ENCODE data around the gene PLSCR5.

Gene PLSCR5

GRCh38 chr3:146585156-146585555 lies 20.0 kb downstream of the PLSCR5 start:
- DNase-seq (ENCODE audit: low read depth): no peak

GRCh38 chr3:146581951-146582467 lies 23.1 kb downstream of the PLSCR5 start:
- no peak for DNase-seq (ENCODE audit: low read depth)

- no peak for DNase-seq (ENCODE audit: low read depth)
Measured at GRCh38 chr3:146581080-146581601, 24.0 kb downstream of the PLSCR5 start.

- no peak for DNase-seq (ENCODE audit: low read depth)
Measured at GRCh38 chr3:146577662-146578061, 27.5 kb downstream of the PLSCR5 start.

- DNase-seq (ENCODE audit: low read depth): no peak
Measured at GRCh38 chr3:146575636-146576035, 29.5 kb downstream of the PLSCR5 start.

DNA sequence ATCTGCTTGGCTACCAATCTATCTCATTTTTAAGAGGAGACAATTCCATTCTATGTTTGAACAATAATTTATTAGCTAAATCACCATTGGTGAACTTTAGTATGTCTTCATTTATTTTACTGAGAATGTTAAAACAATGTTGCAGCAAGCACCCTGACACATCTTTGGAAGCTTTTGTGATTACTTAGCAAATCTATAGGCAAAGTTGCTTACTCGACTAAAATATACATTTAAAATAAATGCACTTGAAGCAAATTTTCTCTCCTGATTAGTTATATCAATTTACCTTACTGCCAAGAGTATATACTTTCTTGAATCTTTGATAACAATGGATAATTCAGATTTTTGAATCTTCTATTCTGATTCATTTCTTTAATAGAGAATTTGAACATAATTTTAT lies 31.0 kb downstream of the PLSCR5 start:
- DNase-seq (ENCODE audit: low read depth): no peak

DNA sequence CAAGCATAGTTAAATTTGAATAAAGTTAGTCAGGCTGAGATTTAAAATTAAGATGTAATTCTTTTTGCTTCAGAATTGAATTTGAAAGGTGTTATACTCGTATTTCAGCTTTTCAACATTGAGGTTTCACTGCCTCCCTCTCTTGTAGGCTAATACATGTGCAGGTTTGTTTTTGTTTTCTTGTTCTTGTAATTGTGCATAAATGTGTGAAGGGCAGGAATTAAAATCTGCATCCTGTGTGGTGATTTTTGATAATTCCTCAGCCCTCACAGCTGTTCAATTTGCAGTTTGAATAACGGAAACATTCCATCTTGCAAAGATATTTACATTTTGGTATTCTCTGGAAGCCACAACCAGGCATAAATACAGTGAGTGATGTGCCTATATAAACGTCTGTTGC lies 35.8 kb downstream of the PLSCR5 start:
- DNase-seq (ENCODE audit: low read depth): no peak

- DNase-seq (ENCODE audit: low read depth): no peak
Measured at GRCh38 chr3:146566138-146566537, 39.0 kb downstream of the PLSCR5 start.

- no peak for DNase-seq (ENCODE audit: low read depth)
Measured at GRCh38 chr3:146561879-146562278, 43.3 kb downstream of the PLSCR5 start.

DNA sequence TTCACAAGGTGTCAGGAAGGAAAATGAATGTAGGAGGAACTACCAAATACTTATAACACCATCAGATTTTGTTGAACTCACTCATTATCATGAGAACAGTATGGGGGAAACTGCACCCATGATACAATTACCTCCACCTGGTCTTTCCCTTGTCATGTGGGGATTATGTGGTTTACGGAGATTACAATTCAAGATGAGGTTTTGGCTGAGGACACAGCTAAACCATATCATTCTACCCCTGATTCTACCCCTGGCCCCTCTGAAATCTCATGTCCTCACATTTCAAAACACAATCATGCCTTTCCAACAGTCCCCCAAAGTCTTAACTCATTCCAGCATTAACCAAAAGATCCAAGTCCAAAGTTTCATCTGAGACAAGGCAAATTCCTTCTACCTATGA lies 43.7 kb downstream of the PLSCR5 start:
- no peak for DNase-seq (ENCODE audit: low read depth)

DNA sequence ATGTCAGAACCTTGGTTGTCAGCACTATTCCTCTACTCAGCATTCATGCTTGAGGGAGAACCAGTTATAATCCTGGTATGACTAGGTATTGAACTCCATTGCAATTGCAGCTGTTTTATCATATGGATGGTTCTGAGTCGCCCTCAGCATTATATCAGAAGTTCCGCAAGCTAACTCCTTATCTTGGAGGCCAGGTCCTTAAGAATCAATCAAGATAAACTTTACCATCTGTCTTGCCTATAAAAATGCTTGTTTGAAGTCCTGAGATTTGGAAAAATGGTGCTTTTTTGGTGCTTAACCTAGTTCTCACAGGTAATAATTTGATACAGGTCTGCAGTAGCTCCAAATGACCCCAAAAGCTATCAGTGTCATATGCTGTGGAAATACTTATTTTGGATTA lies 44.5 kb downstream of the PLSCR5 start:
- no peak for DNase-seq (ENCODE audit: low read depth)

GRCh38 chr3:146559388-146559787 lies 45.8 kb downstream of the PLSCR5 start:
- DNase-seq (ENCODE audit: low read depth): no peak

DNA sequence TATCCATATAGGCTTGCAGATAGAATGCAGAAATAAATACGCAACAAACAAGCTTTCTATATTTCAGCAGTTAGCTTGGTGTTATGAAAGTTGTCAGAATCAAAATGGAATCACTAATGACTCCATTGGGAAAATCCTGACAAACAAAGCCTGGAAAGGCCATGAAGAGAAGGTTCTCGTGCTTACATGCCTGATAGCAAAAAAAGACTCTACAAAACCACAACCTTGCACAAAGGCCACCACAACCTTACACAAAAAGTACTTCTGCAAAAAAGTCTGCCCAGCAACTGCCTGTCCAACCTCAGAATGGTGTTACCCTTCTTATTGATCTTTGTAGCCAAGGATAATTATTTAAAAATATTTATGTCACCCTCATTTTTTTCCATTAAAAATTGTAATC lies 46.4 kb downstream of the PLSCR5 start:
- no peak for DNase-seq (ENCODE audit: low read depth)

- DNase-seq (ENCODE audit: low read depth): no peak
Measured at GRCh38 chr3:146557745-146558144, 47.4 kb downstream of the PLSCR5 start.

DNA sequence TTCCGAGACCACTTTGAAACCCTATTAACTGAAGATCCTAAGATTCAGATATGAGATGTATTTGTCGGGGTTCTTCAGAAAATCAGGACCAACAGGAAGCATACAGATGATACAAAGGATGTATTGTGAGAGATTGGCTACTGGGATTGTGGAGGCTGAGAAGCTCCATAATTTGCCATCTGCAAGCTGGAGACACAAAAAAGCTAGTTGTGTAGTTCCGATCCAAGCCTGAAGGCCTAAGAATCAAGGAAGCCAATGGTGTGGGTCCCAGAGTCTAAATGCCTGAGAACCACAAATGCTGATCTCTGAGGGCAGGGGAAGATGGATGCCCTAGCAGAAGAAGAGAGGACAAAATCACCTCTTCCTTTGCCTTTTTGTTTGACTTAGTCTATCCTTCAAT lies 49.8 kb downstream of the PLSCR5 start:
- DNase-seq (ENCODE audit: low read depth): no peak

GRCh38 chr3:146554151-146554760 lies 50.9 kb downstream of the PLSCR5 start:
- DNase-seq (ENCODE audit: low read depth): no peak

- no peak for DNase-seq (ENCODE audit: low read depth)
Measured at GRCh38 chr3:146550743-146551510, 54.2 kb downstream of the PLSCR5 start.

- no peak for DNase-seq (ENCODE audit: low read depth)
Measured at GRCh38 chr3:146550070-146550615, 55.0 kb downstream of the PLSCR5 start.

GRCh38 chr3:146547235-146547835 lies 57.8 kb downstream of the PLSCR5 start:
- no peak for DNase-seq (ENCODE audit: low read depth)

- no peak for DNase-seq (ENCODE audit: low read depth)
Measured at GRCh38 chr3:146546366-146546965, 58.7 kb downstream of the PLSCR5 start.

DNA sequence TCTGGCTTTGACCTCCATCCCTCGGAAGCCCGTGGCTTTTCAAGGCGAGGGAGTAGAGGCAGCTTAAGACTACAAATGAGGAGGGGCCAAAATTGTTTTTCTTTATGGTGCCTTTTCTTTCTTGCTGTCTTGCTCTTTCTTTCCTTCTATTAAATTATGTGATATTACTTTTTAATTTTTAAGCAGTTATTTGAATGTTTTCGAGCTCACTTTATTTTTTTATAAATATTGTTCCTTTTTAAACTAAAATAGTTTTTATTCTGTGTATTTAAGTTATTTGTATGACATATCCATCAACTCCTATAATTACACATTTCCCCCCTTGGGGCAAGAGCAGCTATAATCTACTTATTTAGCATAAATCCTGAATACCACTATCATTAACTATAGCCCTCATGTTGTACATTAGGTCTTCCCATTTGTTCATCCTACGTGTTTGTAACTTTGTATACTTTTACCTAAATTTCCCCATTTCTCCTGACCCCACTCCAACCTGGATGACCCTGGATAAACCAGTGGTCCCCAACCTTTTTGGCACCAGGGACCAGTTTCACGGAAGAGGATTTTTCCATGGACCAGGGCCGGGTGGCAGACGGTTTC lies 60.1 kb downstream of the PLSCR5 start:
- no peak for DNase-seq (ENCODE audit: low read depth)
